Measurements from ENCODE around the gene ARSA. TPM values are rescaled to one million over a fixed set of nuclear protein-coding genes. Genes with fewer than 3 reads are reported as not detected.

The ARSA gene
- total RNA-seq, 1 experiment from 2014 or later = 16.4 TPM

- Histone ChIP-seq H3K4me1 (ENCODE audit: control insufficient read depth in 1 of 2, insufficient read depth in 2 of 2, low read length in 2 of 2) (peaks cover 19 to 28% of the 10 kb centered on the region in 2 experiments), H3K9me2 (ENCODE audit: insufficient read depth) (no peaks in the 10 kb centered on the region), H2AFZ (ENCODE audit: low read depth, low read length, poor library complexity, severe bottlenecking) (no peak overlapping the region), H3K4me2 (ENCODE audit: low read length) (no peak overlapping the region), H3K36me3 (ENCODE audit: control insufficient read depth in 1 of 2, insufficient read depth in 2 of 2, low read length in 2 of 2) (no peaks in the 10 kb centered on the region), H3K9ac (ENCODE audit: low read length) (no peak overlapping the region), H3K4me3 (replicated peaks in 1 of 2; ENCODE audit: low read depth in 1 of 2, low read length in 2 of 2) (no peak overlapping the region), H4K20me1 (ENCODE audit: insufficient read depth) (no peaks in the 10 kb centered on the region), H3K79me2 (ENCODE audit: insufficient read depth, low read length) (no peaks in the 10 kb centered on the region), H3K27me3 (ENCODE audit: insufficient read depth, low read length) (no peaks in the 10 kb centered on the region), H3K27ac (ENCODE audit: low read depth, low read length) (no peak overlapping the region), H3K9me3 (ENCODE audit: control insufficient read depth in 1 of 2, insufficient read depth in 1 of 2, low read depth in 1 of 2, low read length in 2 of 2) (no peaks in the 10 kb centered on the region)
- intact Hi-C loops (cut with micrococcal nuclease) = no loop called here
- DNase-seq (ENCODE audit: low read depth, low spot score) (no peak), ATAC-seq (no peak)
- RAD21 ChIA-PET (ENCODE audit: low non-redundant PET in 1 of 2, low total read pairs in 2 of 2, uncharacterized antibody in 2 of 2, unreplicated experiment in 2 of 2) = no interaction called here
- POLR2A ChIA-PET = no interaction called here
- TF ChIP-seq POLR2AphosphoS5 (IDR thresholded peaks at IDR 0.05; ENCODE audit: low read depth, low read length) (no peak), SIN3A (IDR thresholded peaks at IDR 0.05; ENCODE audit: low read depth) (no peak), TCF7L2 (IDR thresholded peaks at IDR 0.05; ENCODE audit: borderline replicate concordance, extremely low read depth, insufficient read depth, insufficient read length) (no peak), ZBTB33 (IDR thresholded peaks at IDR 0.05; ENCODE audit: extremely low read depth, insufficient replicate concordance, low read length) (no peak), ELF1 (IDR thresholded peaks at IDR 0.05; ENCODE audit: borderline replicate concordance, low read depth) (no peak), ZNF274 (IDR thresholded peaks at IDR 0.05; ENCODE audit: low read depth, low read length) (no peak), CBX3 (IDR thresholded peaks at IDR 0.05; ENCODE audit: low read depth) (no peak), POLR2A (IDR thresholded peaks at IDR 0.05; ENCODE audit: borderline replicate concordance, extremely low read depth, insufficient read depth, insufficient read length) (no peak), SP1 (IDR thresholded peaks at IDR 0.05; ENCODE audit: low read depth) (no peak), MAX (IDR thresholded peaks at IDR 0.05) (no peak), RAD21 (IDR thresholded peaks at IDR 0.05; ENCODE audit: low read depth) (no peak), ZFX (IDR thresholded peaks at IDR 0.05) (no peak), CEBPB (IDR thresholded peaks at IDR 0.05; ENCODE audit: low read depth) (no peak)
- CTCF ChIA-PET = no interaction called here
- BruUV-seq (replicated peaks) = no TSS peak
Observed at GRCh38 chr22:50610581-50610980, 17.4 kb downstream of the ARSA start.
